Endothelial cell (in vitro differentiated cells): ENCODE measurements around the gene LCLAT1. TPM values are rescaled to one million over a fixed set of nuclear protein-coding genes. Genes with fewer than 3 reads are reported as not detected.

Experiments
- DNase-seq: peaks from one replicate; pipeline ENCODE4 v3.0.0; 2021; ENCODE audit warnings: low spot score
- H3K27ac Mint-ChIP-seq: one replicate; pipeline ENCODE4 v1.8.0; 2021; ENCODE audit warnings: mixed read lengths, inconsistent platforms; ENCODE audit not compliant: unreplicated experiment
- H3K27me3 Mint-ChIP-seq: one replicate; pipeline ENCODE4 v1.8.0; 2021; ENCODE audit warnings: mild to moderate bottlenecking, moderate library complexity, mixed read lengths, inconsistent platforms; ENCODE audit not compliant: unreplicated experiment
- H3K36me3 Mint-ChIP-seq: one replicate; pipeline ENCODE4 v1.8.0; 2021; ENCODE audit warnings: mild to moderate bottlenecking, low read depth, mixed read lengths, inconsistent platforms; ENCODE audit not compliant: unreplicated experiment
- H3K4me1 Mint-ChIP-seq: one replicate; pipeline ENCODE4 v1.8.0; 2021; ENCODE audit warnings: mild to moderate bottlenecking, mixed read lengths, inconsistent platforms; ENCODE audit not compliant: unreplicated experiment
- H3K4me3 Mint-ChIP-seq: one replicate; pipeline ENCODE4 v1.8.0; 2021; ENCODE audit warnings: mild to moderate bottlenecking, mixed read lengths, inconsistent platforms; ENCODE audit not compliant: unreplicated experiment
- H3K9me3 Mint-ChIP-seq: one replicate; pipeline ENCODE4 v1.8.0; 2021; ENCODE audit warnings: mixed read lengths, inconsistent platforms; ENCODE audit not compliant: unreplicated experiment
- total RNA-seq: library from RNA; stranded (reverse); fragmentation: NEBNext Ultra II Directional; extraction: Animal tissue kit (Norgen Biotek cat#: 25700); gene quantifications from one replicate; pipeline ENCODE4 v1.2.1, GENCODE V29; 2021; ENCODE audit not compliant: unreplicated experiment
- TF ChIP-seq, protein P1 (sequence below): fragments of 200-600 bp; sonication (generic); IDR thresholded peaks from one replicate; pipeline ENCODE4 v1.5.0; 2021; ENCODE audit warnings: antibody characterized with exemption; ENCODE audit not compliant: unreplicated experiment

The LCLAT1 gene
- total RNA-seq, 1 donor from 2014 or later = 20.9 TPM

DNA sequence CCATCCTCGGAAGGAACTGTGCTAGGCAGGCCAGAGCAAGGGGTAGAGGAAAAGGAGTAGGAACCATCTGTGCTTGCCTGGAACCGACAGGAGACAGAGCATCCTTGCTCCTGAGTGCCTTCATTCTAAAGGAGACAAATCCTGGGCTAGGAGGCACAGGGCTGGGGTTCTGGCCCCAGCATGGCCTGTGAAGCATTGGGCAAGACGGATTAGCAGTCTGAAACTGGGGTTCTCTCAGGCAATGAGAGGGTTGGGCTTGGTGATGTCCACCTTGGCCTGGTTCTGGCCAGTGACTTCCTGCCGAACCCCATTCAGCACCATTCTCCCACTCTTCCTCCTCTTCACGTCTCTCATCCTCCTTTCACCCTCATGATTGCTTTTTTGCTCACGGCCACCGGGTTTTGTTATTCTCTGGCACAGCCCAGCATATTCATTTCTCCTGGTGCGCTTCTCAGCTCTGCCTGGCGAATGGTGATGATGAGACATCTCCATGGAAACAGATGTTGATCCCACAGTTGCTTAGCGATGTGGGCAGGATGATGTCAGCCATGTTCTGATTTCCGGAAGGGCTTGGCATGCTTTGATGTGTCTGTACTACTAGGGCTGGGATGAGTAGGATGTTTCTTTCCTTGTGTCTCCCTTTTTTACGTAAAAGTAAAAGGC, 232.5 kb downstream of the LCLAT1 start:
- Mint-ChIP-seq H3K36me3 (no peaks in the 10 kb centered on the region), H3K27ac (no peak overlapping the region), H3K9me3 (no peaks in the 10 kb centered on the region), H3K27me3 (no peaks in the 10 kb centered on the region), H3K4me1 (no peaks in the 10 kb centered on the region), H3K4me3 (no peak overlapping the region)
- DNase-seq = no peak
- TF ChIP-seq, protein P1, sequence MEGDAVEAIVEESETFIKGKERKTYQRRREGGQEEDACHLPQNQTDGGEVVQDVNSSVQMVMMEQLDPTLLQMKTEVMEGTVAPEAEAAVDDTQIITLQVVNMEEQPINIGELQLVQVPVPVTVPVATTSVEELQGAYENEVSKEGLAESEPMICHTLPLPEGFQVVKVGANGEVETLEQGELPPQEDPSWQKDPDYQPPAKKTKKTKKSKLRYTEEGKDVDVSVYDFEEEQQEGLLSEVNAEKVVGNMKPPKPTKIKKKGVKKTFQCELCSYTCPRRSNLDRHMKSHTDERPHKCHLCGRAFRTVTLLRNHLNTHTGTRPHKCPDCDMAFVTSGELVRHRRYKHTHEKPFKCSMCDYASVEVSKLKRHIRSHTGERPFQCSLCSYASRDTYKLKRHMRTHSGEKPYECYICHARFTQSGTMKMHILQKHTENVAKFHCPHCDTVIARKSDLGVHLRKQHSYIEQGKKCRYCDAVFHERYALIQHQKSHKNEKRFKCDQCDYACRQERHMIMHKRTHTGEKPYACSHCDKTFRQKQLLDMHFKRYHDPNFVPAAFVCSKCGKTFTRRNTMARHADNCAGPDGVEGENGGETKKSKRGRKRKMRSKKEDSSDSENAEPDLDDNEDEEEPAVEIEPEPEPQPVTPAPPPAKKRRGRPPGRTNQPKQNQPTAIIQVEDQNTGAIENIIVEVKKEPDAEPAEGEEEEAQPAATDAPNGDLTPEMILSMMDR = no peak

DNA sequence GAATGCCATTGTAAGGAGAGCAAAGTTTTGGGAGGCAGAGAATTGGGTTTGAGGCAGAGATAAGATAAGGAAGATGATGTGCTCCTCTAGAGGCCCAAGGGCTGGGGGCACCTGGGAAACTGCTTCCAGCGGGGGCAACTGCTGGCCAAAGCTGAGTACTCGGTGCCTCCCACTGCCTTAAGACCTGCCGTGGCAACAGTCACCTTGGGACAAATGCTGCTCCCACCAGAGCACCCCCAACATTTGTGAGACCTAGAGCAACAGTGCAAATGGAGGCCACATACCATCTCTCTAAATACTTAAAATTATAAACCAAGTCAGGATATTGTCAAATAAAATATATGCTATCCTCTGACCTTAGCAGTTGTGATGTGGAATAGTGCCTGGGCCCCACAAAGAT, 233.1 kb downstream of the LCLAT1 start:
- TF ChIP-seq, protein P1 = no peak
- Mint-ChIP-seq H3K27me3 (no peaks in the 10 kb centered on the region), H3K9me3 (no peaks in the 10 kb centered on the region), H3K36me3 (no peaks in the 10 kb centered on the region), H3K4me1 (no peaks in the 10 kb centered on the region), H3K27ac (no peak overlapping the region), H3K4me3 (no peak overlapping the region)
- DNase-seq = no peak

DNA sequence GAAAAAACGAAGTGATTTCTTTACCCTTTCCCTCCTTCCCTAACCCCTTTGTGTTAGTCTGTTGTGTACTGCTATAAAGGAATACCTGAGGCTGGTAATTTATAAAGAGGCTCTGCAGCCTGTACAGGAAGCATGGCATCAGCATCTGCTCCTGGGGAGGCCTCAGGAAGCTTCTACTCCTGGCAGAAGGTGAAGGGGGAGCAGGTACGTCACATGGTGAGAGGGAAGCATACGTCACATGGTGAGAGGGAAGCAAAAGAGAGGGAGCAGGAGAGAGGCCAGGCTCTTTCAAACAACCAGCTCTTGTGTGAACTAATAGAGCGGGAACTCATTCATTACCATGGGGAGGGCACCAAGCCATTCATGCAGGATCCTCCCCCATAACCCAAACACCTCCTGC, 234.0 kb downstream of the LCLAT1 start:
- Mint-ChIP-seq H3K27me3 (no peaks in the 10 kb centered on the region), H3K9me3 (no peaks in the 10 kb centered on the region), H3K4me1 (no peaks in the 10 kb centered on the region), H3K36me3 (no peaks in the 10 kb centered on the region), H3K27ac (no peak overlapping the region), H3K4me3 (no peak overlapping the region)
- DNase-seq = no peak
- TF ChIP-seq, protein P1 = no peak

DNA sequence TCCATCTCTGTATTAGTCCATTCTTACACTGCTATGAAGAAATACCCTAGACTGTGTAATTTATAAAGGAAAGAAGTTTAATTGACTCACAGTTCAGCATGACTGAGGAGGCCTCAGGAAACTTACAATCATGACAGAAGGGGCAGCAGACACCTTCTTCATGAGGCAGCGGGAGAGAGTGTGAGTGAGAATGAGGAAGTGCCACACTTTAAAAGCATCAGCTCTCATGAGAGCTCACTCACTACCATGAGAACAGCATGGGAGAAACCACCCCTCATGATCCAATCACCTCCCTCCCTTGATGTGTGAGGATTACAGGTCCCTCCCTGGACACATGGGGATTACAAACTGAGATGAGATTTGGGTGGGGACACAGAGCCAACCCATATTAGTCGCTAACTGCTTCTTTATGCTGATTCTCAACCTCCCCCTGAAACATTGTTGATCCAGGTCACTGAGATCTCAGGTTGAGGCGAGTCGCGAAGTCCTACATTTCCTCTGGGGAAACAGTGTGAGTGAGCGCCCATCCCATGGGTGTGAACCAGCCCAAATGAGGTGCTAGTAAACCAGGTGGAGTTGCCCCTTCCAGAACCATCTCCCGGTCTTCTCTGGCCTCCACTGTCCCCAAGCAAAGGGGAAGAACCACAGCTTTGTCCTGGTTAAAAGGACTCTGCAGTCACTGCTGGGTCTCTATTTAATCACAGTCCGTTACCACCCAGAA, 236.3 kb downstream of the LCLAT1 start:
- H3K27ac Mint-ChIP-seq = no peak overlapping the region
- TF ChIP-seq, protein P1 = no peak
- no peaks in the 10 kb centered on the region for H3K9me3 Mint-ChIP-seq
- H3K4me3 Mint-ChIP-seq = no peak overlapping the region
- no peaks in the 10 kb centered on the region for H3K27me3 Mint-ChIP-seq
- no peak for DNase-seq
- no peaks in the 10 kb centered on the region for H3K36me3 Mint-ChIP-seq
- no peaks in the 10 kb centered on the region for H3K4me1 Mint-ChIP-seq

DNA sequence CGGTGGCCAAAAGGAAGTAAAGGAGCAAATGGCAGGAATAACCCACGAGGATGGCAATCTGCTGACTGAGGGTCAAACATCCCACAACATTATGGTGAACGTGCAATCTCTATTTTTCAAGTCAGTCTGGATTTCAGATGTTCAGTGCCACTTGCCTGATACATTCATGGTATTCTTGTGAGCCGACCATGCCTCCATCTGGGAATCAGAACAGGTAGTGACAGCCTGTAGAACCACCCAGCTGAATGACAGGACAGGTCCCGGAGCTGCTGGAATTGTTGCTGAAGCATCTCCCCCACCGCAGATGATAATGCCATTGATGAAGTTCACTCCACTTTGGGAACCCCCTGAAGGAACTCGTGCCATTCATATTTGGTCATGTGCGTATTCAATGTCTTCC, 237.0 kb downstream of the LCLAT1 start:
- no peak for DNase-seq
- H3K36me3 Mint-ChIP-seq = no peaks in the 10 kb centered on the region
- H3K9me3 Mint-ChIP-seq = no peaks in the 10 kb centered on the region
- no peaks in the 10 kb centered on the region for H3K27me3 Mint-ChIP-seq
- no peak overlapping the region for H3K27ac Mint-ChIP-seq
- no peaks in the 10 kb centered on the region for H3K4me1 Mint-ChIP-seq
- H3K4me3 Mint-ChIP-seq = no peak overlapping the region
- TF ChIP-seq, protein P1 = no peak
